ENCODE measurements around the gene SYNPO.

- TF ChIP-seq EZH2phosphoT487 (IDR thresholded peaks at IDR 0.05; ENCODE audit: borderline replicate concordance, low read length) (no peak), CTCF (IDR thresholded peaks at IDR 0.05; ENCODE audit: low read depth, low read length, poor library complexity, severe bottlenecking) (no peak)
Observed at GRCh38 chr5:150639377-150639692, 1.1 kb upstream of the SYNPO start.

Measured in DOHH2 (cell line).